Measurements from ENCODE around the gene TUT4.

DNA sequence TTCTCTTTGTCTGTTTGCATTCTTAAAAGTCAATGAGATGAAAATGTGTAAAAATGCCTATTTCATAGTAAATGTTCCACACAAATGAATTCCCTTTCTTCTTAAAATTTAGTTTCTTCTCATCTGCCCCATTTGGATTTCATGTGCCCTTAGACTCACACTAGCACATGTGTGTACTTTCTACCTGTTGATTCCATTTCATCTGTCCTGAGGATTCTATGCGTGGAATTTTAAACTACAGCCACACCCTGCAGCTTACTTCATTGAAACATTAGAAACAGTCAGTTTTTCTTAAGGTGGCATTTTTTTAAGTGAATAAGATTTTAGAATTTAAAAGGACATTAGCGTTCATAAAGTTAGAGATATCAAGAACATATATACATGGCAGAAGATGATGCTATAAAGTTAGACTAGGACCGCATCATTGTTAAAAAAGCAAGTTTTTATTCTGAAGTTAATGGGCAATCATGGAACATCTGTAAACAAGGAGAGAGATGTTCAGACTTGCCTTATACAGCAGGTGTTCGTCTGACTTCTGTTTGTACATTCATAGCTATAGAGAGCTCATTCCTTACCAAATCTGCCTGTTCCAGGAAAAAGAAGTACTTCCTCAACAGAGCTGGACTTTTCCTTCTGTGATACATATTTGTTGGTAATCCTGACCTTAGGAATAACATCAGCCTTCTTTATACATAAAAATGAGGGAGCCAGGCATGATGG, 3.9 kb upstream of the TUT4 start:
- TF ChIP-seq, protein P1, sequence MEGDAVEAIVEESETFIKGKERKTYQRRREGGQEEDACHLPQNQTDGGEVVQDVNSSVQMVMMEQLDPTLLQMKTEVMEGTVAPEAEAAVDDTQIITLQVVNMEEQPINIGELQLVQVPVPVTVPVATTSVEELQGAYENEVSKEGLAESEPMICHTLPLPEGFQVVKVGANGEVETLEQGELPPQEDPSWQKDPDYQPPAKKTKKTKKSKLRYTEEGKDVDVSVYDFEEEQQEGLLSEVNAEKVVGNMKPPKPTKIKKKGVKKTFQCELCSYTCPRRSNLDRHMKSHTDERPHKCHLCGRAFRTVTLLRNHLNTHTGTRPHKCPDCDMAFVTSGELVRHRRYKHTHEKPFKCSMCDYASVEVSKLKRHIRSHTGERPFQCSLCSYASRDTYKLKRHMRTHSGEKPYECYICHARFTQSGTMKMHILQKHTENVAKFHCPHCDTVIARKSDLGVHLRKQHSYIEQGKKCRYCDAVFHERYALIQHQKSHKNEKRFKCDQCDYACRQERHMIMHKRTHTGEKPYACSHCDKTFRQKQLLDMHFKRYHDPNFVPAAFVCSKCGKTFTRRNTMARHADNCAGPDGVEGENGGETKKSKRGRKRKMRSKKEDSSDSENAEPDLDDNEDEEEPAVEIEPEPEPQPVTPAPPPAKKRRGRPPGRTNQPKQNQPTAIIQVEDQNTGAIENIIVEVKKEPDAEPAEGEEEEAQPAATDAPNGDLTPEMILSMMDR (IDR thresholded peaks at IDR 0.05; ENCODE audit: low read length): no peak
- no peak for TF ChIP-seq EZH2 (IDR thresholded peaks at IDR 0.05; ENCODE audit: borderline replicate concordance, low read length)
